ENCODE measurements around the gene SLC8A3. TPM values are rescaled to one million over a fixed set of nuclear protein-coding genes. Genes with fewer than 3 reads are reported as not detected.

SLC8A3 gene
- total RNA-seq, 6 experiments from 2014 or later: not detected

DNA sequence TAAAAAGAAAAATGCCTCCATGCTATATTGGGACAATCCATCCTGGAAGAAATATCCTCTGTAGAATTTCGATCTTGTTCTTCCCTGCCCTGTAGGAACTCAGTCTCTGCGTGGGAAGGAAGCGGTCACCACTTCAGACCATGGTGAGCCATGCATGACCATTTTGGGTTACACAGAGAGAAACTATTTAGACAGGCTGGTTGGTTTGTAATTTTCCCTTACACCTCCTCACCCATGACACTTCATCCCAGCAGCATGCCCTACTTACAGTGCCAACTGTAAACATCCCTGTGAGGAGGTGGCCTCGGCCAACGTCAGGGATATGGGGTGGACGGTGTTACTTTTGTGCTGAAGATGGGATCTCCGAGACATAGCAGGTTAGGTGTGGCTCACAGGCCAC is 188.2 kb downstream of the SLC8A3 start:
- peaks cover 30% of the 10 kb centered on the region for H3K9me3 Mint-ChIP-seq
- peaks cover under 1% of the 10 kb centered on the region; the same call in 1 of the 2 replicates for H3K27me3 Mint-ChIP-seq (ENCODE audit: insufficient read depth)
- no peak overlapping the region for H3K27ac Mint-ChIP-seq
- no peak overlapping the region for H3K4me3 Mint-ChIP-seq
- no peak for DNase-seq
- TF ChIP-seq, protein P1, sequence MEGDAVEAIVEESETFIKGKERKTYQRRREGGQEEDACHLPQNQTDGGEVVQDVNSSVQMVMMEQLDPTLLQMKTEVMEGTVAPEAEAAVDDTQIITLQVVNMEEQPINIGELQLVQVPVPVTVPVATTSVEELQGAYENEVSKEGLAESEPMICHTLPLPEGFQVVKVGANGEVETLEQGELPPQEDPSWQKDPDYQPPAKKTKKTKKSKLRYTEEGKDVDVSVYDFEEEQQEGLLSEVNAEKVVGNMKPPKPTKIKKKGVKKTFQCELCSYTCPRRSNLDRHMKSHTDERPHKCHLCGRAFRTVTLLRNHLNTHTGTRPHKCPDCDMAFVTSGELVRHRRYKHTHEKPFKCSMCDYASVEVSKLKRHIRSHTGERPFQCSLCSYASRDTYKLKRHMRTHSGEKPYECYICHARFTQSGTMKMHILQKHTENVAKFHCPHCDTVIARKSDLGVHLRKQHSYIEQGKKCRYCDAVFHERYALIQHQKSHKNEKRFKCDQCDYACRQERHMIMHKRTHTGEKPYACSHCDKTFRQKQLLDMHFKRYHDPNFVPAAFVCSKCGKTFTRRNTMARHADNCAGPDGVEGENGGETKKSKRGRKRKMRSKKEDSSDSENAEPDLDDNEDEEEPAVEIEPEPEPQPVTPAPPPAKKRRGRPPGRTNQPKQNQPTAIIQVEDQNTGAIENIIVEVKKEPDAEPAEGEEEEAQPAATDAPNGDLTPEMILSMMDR (IDR thresholded peaks at IDR 0.05): no peak
- H3K36me3 Mint-ChIP-seq (ENCODE audit: low read depth): no peaks in the 10 kb centered on the region
- H3K4me1 Mint-ChIP-seq (ENCODE audit: low read depth): no peaks in the 10 kb centered on the region

DNA sequence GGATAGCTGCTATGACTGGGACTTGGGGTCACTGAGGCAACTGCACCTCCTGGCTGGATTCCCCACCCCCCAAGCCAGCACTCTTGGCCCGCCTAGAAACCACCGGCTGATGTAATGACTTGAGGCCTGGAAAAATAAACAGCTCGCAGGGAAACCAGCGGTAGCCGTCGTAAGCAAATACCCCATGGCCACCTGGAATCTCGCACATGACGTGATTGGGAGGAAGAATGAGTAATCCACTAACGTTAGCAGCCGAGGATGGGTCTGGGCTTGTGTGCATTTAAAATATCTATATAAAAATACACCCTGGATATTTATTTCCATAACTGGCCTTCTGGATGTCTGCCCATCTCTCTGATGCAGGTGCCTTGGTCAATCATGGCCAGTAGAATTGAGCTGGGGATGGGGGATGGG is 189.5 kb downstream of the SLC8A3 start:
- Mint-ChIP-seq H3K36me3 (ENCODE audit: low read depth) (no peaks in the 10 kb centered on the region), H3K27ac (no peak overlapping the region), H3K4me3 (no peak overlapping the region), H3K4me1 (ENCODE audit: low read depth) (no peaks in the 10 kb centered on the region), H3K27me3 (ENCODE audit: insufficient read depth) (no peaks in the 10 kb centered on the region), H3K9me3 (peaks cover 34% of the 10 kb centered on the region)
- no peak for DNase-seq
- TF ChIP-seq, protein P1 (IDR thresholded peaks at IDR 0.05): no peak

DNA sequence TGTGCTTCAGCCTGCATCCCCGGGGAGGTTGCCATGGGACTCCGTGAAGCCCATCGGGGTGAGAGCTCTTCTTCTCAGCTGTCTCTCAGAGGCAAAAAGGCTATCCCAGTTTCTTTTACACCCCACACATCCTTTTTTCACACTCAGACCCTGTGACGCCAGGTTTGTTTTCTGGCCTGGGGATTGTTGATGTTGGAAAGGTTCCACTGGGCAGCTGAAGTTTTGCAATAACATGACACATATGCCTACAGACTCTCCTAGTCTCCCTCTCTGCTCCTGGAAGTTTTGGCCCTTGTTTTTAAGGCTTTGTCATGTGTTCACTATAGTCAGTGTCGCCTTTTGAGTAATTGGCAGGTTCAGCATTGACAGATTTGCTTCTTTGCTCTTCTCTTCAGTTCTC is 190.9 kb downstream of the SLC8A3 start:
- no peak for DNase-seq
- no peaks in the 10 kb centered on the region for H3K36me3 Mint-ChIP-seq (ENCODE audit: low read depth)
- TF ChIP-seq, protein P1 (IDR thresholded peaks at IDR 0.05): no peak
- H3K27me3 Mint-ChIP-seq (ENCODE audit: insufficient read depth): peaks cover 6% of the 10 kb centered on the region; the same call in 1 of the 2 replicates
- no peak overlapping the region for H3K4me3 Mint-ChIP-seq
- peaks cover 27% of the 10 kb centered on the region for H3K9me3 Mint-ChIP-seq
- no peak overlapping the region for H3K27ac Mint-ChIP-seq
- H3K4me1 Mint-ChIP-seq (ENCODE audit: low read depth): no peaks in the 10 kb centered on the region

DNA sequence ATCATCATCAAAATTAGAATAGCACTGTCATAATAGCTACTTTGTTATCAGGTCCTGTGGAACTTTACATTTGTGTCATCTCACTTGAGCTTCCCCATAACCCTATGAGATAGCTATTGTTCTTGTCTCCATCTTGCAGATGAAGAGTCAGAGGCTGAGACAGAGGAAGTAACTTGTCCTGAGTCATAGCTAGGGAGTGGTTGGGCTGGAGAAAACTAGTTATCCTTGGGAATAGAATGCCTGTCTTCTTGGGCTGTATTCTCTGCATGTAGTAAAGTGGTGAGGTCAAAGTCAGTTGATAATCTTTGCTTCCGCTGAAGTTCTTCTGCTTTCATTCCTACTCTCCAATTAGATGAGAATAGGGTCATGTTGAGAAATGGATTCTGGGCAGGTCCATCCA is 192.5 kb downstream of the SLC8A3 start:
- no peaks in the 10 kb centered on the region for H3K36me3 Mint-ChIP-seq (ENCODE audit: low read depth)
- peaks cover 26% of the 10 kb centered on the region for H3K9me3 Mint-ChIP-seq
- peaks cover 9% of the 10 kb centered on the region; the same call in 1 of the 2 replicates for H3K27me3 Mint-ChIP-seq (ENCODE audit: insufficient read depth)
- no peaks in the 10 kb centered on the region for H3K4me1 Mint-ChIP-seq (ENCODE audit: low read depth)
- DNase-seq: no peak
- H3K4me3 Mint-ChIP-seq: no peak overlapping the region
- H3K27ac Mint-ChIP-seq: no peak overlapping the region
- TF ChIP-seq, protein P1 (IDR thresholded peaks at IDR 0.05): no peak

Other genes starting within 250 kb of the SLC8A3 start
- gene COX16, start 170.7 kb upstream of the SLC8A3 start, total RNA-seq (2021; fragmentation: NEBNext Ultra II Directional; extraction: Animal tissue kit (Norgen Biotek cat#: 25700)): 10 to 100 TPM; 60.4 to 75.8 (median 62.9) TPM
- 10 to 100 TPM; 24.2 to 29.9 (median 27.2) TPM for gene SYNJ2BP, start 228.1 kb upstream of the SLC8A3 start, total RNA-seq (2021; fragmentation: NEBNext Ultra II Directional; extraction: Animal tissue kit (Norgen Biotek cat#: 25700))